ENCODE results near the gene YOD1.

Gene YOD1

DNA sequence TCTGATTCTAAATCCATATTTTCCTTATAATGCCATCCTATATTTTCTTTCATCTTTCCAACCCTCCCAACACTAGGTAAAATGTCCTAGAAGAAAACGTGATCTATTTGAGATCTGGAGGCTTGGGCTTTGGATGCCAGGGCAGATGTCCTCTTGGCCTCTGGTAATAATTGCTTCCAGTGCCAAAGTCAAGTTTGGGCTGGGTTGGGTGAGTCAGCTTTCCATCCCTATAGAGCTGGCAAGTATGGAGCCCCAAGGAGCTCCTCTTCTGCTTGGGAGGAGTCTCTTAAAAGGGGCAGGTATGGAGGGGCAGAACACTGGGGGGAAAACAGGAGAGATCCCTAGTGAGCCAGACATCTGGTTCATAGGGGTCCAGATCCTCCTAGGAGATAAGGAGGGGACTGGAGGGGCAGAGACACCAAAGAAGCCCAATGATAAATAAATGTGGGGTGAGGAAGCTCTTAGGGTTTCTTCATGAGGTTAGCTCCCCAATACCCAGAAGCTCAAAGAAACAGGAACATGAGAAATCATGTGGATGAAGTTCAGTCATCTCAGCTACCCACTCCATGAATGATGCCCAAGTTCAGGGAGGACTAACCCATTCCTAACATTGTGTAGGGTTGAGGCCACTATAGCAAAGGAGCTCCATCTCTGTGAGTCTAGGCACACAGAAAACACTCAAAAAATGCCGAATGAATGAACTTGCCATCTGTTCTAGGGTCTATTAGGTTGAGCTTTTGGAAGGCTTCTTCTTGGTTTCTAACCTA, 21.9 kb downstream of the YOD1 start:
- TF ChIP-seq, protein P1, sequence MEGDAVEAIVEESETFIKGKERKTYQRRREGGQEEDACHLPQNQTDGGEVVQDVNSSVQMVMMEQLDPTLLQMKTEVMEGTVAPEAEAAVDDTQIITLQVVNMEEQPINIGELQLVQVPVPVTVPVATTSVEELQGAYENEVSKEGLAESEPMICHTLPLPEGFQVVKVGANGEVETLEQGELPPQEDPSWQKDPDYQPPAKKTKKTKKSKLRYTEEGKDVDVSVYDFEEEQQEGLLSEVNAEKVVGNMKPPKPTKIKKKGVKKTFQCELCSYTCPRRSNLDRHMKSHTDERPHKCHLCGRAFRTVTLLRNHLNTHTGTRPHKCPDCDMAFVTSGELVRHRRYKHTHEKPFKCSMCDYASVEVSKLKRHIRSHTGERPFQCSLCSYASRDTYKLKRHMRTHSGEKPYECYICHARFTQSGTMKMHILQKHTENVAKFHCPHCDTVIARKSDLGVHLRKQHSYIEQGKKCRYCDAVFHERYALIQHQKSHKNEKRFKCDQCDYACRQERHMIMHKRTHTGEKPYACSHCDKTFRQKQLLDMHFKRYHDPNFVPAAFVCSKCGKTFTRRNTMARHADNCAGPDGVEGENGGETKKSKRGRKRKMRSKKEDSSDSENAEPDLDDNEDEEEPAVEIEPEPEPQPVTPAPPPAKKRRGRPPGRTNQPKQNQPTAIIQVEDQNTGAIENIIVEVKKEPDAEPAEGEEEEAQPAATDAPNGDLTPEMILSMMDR (IDR thresholded peaks at IDR 0.05; ENCODE audit: low read depth, low read length, poor library complexity, severe bottlenecking): no peak
- TF ChIP-seq EZH2phosphoT487 (IDR thresholded peaks at IDR 0.05; ENCODE audit: borderline replicate concordance, low read length): no peak
- no peaks in the 10 kb centered on the region for H4K20me1 ChIP-seq (ENCODE audit: control insufficient read depth, insufficient read depth, low read depth, low read length)
- H3K27me3 ChIP-seq (ENCODE audit: control insufficient read depth, low read length): peaks cover 51% of the 10 kb centered on the region
- no peaks in the 10 kb centered on the region for H3K9me2 ChIP-seq (replicated peaks; ENCODE audit: control insufficient read depth, low read length)
- no peak overlapping the region for H3K4me3 ChIP-seq (ENCODE audit: low read length)
- no peaks in the 10 kb centered on the region for H3F3A ChIP-seq (ENCODE audit: control insufficient read depth, insufficient read depth)
- H3K36me3 ChIP-seq (ENCODE audit: control insufficient read depth, low read length): no peaks in the 10 kb centered on the region
- no peak overlapping the region for H3K4me2 ChIP-seq (ENCODE audit: low read length)
- no peak overlapping the region for H3K27ac ChIP-seq (ENCODE audit: low read depth, low read length)
- H3K9me3 ChIP-seq (ENCODE audit: control insufficient read depth, insufficient read depth, low read length): no peaks in the 10 kb centered on the region
- H3K4me1 ChIP-seq (ENCODE audit: control insufficient read depth, low read length): no peaks in the 10 kb centered on the region
- H3K79me2 ChIP-seq (ENCODE audit: control insufficient read depth, low read length): no peaks in the 10 kb centered on the region

- Histone ChIP-seq H3K4me1 (ENCODE audit: control insufficient read depth, low read length) (no peaks in the 10 kb centered on the region), H3K27me3 (ENCODE audit: control insufficient read depth, low read length) (peaks cover 44% of the 10 kb centered on the region), H4K20me1 (ENCODE audit: control insufficient read depth, insufficient read depth, low read depth, low read length) (no peaks in the 10 kb centered on the region), H3K79me2 (ENCODE audit: control insufficient read depth, low read length) (no peaks in the 10 kb centered on the region), H3K27ac (ENCODE audit: low read depth, low read length) (no peak overlapping the region), H3K4me2 (ENCODE audit: low read length) (no peak overlapping the region), H3F3A (ENCODE audit: control insufficient read depth, insufficient read depth) (no peaks in the 10 kb centered on the region), H3K4me3 (ENCODE audit: low read length) (no peak overlapping the region), H3K36me3 (ENCODE audit: control insufficient read depth, low read length) (no peaks in the 10 kb centered on the region), H3K9me3 (ENCODE audit: control insufficient read depth, insufficient read depth, low read length) (no peaks in the 10 kb centered on the region), H3K9me2 (replicated peaks; ENCODE audit: control insufficient read depth, low read length) (no peaks in the 10 kb centered on the region)
- TF ChIP-seq, protein P1 (IDR thresholded peaks at IDR 0.05; ENCODE audit: low read depth, low read length, poor library complexity, severe bottlenecking): no peak
Observed at GRCh38 chr1:207027921-207028320, 23.1 kb downstream of the YOD1 start.

GRCh38 chr1:207027206-207027777, 23.7 kb downstream of the YOD1 start:
- TF ChIP-seq EZH2phosphoT487 (IDR thresholded peaks at IDR 0.05; ENCODE audit: borderline replicate concordance, low read length): no peak
- TF ChIP-seq, protein P1 (IDR thresholded peaks at IDR 0.05; ENCODE audit: low read depth, low read length, poor library complexity, severe bottlenecking): no peak
- no peaks in the 10 kb centered on the region for H3K9me3 ChIP-seq (ENCODE audit: control insufficient read depth, insufficient read depth, low read length)
- no peaks in the 10 kb centered on the region for H3K9me2 ChIP-seq (replicated peaks; ENCODE audit: control insufficient read depth, low read length)
- peaks cover 43% of the 10 kb centered on the region for H3K27me3 ChIP-seq (ENCODE audit: control insufficient read depth, low read length)
- no peaks in the 10 kb centered on the region for H4K20me1 ChIP-seq (ENCODE audit: control insufficient read depth, insufficient read depth, low read depth, low read length)
- no peaks in the 10 kb centered on the region for H3K4me1 ChIP-seq (ENCODE audit: control insufficient read depth, low read length)
- H3K79me2 ChIP-seq (ENCODE audit: control insufficient read depth, low read length): no peaks in the 10 kb centered on the region
- no peaks in the 10 kb centered on the region for H3K36me3 ChIP-seq (ENCODE audit: control insufficient read depth, low read length)
- no peak overlapping the region for H3K4me3 ChIP-seq (ENCODE audit: low read length)
- H3F3A ChIP-seq (ENCODE audit: control insufficient read depth, insufficient read depth): no peaks in the 10 kb centered on the region
- H3K27ac ChIP-seq (ENCODE audit: low read depth, low read length): no peak overlapping the region
- H3K4me2 ChIP-seq (ENCODE audit: low read length): no peak overlapping the region

All from DOHH2 (cell line).